Ramos (cell line): ENCODE data around the gene MRM1.

Source experiments
- in situ Hi-C: fragments of 300-500 bp; cut with MboI; formaldehyde crosslinking; loops from one replicate; pipeline ENCODE4 v1.14.3; 2022; ENCODE audit warnings: low sequenced_read_pairs; ENCODE audit not compliant: unreplicated experiment

Gene MRM1

DNA sequence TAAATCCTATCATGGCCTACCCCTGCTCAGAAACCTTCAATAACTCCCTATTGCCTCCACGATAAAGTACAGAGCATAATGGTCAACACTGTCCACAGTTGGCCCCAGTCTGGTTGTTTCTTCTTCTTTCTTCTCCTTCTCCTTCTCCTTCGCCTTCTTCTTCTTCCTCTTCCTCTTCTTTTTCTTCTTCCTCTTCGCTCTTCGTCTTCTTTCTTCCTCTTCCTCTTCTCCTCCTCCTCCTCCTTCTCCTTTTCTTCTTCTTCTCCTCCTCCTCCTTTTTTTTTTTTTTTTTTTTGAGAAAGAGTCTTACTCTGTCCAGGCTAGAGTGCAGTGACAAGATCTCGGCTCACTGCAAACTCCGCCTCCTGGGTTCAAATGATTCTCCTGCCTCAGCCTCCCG is 23.8 kb downstream of the MRM1 start:
- in situ Hi-C loops = loop anchor here (5.0 kb wide), 1 partner anchor 422 kb away; no protein-coding TSS in a partner anchor

DNA sequence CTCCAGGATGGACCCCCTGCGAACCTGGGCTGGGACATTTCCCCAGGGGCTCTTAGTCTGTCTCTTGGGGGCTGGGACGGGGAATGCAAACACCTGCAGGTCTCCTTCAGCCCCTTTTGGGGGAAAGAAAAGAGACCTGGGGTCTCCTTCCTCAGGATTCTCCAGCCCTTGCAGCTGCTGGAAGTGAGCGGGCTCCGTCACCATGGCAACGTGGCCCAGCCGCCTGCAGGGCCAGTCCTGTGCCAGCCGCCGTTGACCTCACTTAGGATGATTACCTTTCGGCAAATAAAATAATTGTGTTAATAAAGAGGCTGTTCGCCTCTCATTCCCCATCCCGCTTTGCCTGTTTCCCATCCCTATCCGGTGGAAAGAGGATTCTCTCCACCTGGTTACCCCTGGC is 25.7 kb downstream of the MRM1 start:
- in situ Hi-C loops = loop anchor here (5.0 kb wide), 1 partner anchor 420 kb away; no protein-coding TSS in a partner anchor

DNA sequence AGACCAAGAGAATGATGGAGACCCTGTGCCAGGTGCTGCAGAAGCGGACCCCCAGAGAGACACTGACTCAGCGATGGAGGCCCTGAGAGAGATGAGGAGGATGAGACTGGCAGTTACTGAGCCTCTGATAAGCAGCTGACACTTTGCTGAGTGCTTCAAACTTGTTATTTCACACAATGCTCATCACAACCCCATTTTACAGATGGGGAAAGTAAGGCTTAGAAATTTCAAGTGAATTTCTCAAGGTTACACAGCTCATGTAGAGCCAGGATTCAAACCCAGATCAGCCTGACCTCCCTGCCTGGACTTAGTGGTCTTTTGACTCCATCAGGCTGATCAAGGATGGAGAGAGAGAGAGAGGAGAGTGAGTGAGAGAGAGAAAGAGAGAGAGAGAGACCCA is 27.2 kb downstream of the MRM1 start:
- in situ Hi-C loops = loop anchor here (5.0 kb wide), 1 partner anchor 419 kb away; no protein-coding TSS in a partner anchor

DNA sequence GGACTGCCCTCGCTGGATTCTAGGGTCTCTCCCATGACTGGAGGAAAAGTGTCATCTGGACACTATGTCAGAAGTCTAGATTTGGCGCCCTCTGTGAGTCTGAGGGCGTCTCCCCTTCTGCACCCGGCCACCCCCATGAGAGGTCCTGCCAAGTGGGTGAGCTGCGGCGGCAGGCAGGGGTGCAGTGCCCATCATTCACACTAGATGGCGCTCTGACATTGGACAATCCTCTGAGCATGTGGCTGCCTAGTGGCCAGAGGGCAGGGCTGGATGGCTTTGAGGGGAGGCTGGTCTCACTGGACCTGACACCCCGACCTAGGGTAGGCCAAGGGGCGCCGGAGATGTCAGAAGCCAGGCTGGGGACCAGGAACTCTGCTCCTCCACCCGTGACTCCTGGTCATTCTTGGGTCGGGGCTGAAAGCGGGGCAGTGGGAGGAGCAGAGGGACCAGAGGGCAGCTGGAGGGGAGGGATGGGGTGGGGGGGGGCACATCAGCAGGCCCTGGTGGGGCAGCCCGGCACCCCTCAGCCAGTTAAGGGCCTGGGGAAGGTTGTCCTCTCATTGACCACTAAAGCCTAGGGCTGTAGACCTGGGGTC is 28.0 kb downstream of the MRM1 start:
- in situ Hi-C loops = loop anchor here (5.0 kb wide), 1 partner anchor 418 kb away; no protein-coding TSS in a partner anchor

DNA sequence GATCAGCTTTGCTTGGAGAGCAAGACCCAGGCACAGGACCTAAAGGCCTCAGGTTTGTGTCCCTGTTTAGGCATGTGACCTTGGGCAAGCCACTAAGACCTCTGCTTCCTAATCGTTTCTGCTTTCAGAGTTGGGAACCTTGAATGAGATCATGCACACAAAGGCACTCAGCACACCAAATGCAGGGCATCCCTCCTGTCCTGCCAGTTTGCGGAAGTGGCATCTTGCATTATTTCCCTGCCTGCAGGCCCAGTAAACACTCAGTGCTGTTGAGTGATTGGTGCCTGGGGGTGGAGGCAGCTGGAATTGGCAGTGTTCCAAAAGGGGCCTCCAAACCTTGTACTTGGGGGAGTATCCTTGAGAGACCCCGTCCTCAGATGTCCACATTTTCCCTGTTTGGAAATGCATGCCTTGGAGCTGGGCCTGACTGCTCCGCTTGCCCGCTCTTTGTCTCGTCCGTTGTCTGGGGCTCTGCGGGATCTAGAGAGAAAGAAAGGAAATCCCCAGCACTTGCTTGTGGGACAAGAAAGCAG is 28.7 kb downstream of the MRM1 start:
- in situ Hi-C loops = loop anchor here (5.0 kb wide), 1 partner anchor 417 kb away; no protein-coding TSS in a partner anchor

DNA sequence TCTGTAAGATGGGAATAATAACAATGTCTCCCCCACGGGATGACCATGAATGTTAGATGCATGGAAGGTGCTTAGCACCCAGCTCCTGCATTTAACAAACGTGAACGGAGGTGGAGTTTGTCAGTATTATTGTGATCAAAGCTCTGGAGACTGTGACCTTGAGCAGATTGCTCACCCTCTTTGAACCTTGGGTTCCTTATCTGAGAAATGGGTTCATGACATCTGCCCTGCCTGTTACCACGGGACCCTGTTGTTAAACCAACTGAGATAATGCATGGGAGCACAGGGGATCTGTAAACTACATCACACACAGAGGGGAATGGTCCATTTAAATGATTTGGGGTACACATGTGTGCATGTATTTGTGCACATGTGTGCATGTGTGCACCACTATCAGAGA is 29.6 kb downstream of the MRM1 start:
- in situ Hi-C loops = no loop called here

DNA sequence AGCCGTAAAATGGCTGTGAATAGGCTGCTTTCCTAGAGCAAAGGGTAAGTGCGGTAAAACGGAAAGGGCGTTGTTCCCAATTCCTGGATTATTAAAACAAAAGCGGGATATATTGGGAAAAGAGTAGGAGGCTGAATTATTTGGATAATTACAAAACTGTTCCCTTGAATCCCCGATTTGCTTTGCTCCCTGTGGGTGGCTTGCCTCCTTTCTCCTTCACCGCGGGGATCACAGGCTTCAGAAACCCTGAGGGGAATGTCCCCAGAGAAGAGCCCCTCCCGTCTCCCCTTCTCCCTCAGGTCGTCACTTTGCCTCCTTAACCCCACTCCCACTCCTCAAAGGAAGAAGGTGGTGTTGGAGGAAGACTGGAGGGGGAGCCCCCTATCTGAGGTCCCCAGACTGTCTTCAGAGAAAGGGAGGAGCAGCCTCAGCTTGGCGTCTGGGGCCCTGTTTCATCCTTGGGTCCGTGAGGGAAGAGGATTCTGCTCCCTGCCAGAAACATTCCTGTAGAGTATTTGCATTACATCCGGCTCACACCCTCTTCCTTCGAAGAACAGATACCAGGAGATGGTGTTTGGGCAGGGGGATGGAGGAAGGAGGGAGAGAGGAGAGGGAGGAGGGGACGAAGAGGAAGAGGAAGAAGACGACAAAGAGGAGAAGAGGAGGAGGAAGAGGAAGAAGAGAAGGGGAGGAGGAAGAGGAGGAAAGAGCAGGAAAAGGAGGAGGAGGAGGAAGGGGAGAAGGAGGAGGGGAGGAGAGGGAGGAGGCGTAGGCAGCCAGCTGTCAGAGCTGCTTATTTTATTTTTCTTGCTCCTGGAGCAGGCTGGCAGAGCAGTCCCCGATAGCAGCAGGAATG is 31.8 kb downstream of the MRM1 start:
- in situ Hi-C loops = no loop called here

DNA sequence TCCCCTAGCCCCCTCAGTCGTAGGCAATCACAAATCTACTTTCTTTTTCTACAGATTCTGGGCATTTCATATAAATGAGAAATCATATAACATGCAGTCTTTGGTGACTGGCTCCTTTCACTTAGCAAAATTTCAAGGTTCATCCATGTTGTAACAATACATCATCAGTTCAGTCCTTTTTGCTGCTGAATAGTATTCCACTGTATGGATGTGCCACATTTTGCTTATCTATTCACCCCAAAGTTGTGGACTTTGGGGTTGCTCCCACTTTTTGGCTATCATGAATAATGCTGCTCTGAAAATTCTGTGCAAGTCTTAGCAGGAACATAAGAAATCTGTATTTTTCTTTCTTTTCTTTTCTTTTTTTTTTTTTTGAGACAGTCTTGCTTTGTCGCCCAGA is 39.0 kb downstream of the MRM1 start:
- in situ Hi-C loops = no loop called here

DNA sequence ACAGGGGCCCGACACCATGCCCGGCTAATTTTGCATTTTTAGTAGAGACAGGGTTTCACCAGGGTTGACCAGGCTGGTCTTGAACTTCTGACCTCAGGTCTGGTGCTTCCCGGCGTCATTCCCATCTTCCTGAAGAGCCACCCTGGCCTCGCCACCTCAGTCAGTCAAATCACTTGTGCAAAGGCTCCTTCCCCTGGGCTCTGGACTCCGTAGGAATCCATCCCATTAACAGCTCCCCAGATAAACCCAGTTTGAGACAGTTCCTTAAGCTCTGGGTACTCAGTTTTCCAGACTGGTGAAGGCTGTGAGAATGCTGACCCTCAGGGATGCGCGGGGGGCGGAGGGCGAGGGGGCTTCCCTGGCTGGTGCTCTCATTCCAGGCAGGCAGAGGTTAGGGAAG is 39.5 kb downstream of the MRM1 start:
- in situ Hi-C loops = no loop called here

DNA sequence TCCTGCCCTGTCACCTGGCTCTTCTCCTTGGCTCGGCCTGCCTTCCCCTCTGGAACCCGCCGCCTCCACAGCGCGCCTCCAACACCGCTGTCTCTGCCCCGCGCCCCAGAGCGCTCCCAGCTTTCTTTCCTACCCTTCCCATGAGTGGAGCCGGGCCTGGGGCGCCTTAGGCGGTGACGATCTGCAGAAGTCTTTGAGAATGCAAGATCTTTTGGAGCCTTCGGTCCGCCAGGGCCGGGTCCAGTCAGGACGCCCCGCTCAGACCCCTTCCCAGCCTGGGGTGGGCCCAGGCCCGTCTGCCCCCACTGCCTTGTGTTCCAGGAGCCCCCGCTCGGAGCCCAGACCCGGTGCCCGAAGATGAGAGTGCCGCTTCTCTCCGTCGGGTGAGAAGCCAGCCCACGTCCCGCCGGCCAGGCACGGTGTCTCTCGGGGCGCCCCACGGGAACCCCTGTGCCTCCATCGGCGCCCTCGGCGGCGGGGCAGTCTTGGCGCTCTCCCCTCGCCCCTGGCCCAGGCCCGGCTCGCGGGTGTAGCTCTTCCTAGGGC is 40.0 kb downstream of the MRM1 start:
- in situ Hi-C loops = no loop called here

DNA sequence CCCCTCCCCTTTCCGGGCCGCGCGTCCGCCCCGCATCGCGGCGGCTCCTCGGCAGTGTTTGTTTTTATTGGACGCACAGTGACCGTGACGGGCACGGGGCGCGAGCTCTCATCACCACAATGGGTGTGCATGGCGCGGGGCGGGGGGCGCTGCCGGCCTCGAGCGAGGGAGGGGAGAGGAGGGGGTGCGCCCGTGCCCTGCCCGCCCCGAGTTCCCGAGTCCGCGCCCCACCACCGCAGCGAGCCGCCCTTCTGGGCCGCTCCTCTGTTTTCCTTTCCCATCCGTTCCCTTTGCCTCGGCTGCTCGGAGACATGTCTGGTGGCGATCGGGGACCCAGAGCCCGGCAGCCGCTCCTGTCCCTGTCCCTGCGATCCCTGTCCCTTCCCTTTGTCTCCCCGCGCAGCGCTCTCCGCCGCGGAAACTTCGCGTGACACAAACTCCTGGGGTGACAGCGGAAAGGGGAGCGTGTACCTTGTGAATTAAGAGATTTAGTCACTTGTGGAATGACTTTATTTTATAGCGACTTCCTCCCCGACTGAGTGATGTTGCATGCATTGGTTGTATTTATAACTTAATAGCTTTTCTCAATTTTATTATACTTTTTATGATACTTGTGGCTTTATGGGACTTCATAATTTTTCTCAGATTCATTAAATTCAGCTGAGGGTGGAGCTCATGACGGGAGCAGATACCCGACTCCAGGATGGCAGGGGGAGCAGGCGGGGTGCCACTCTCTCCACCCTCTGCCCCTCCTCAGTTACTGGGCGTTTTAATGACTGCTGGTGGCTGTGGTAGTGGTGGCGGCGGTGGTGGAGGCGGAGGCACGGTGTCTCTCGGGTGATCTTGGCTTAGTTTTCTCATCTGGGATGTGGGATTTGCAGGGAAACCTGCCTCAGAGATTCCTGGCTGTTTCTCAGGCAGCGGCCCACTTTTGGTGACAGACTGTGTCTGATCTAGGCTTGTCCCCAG is 40.8 kb downstream of the MRM1 start:
- in situ Hi-C loops = no loop called here

DNA sequence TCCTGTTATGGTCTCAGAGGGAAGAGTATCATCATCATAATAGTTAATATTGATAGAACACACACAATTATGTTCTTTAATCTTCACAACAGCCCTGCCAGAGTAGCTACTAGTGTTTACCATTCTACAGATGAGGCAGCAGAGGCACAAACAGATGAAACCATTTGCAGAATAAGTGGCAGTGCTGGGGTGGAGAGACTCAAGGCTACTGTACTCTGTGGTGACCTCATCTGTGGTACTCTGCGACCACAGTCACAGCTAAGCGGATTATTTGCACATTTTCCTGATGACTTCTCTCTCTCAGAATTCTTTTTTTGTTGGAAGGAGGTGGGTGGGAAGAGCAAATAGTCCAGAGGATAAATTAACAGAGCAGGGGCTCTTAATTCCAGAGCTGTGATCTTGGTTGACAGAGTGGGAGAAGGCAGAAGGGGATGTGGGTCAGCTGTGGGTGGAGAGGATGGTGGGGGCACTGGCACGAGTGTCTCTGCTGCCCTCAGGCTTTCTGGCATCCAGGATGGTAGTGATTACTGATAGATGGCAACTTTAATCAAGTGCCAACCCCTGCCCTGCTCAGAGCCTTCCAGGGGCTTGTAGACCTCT is 41.8 kb downstream of the MRM1 start:
- in situ Hi-C loops = no loop called here

DNA sequence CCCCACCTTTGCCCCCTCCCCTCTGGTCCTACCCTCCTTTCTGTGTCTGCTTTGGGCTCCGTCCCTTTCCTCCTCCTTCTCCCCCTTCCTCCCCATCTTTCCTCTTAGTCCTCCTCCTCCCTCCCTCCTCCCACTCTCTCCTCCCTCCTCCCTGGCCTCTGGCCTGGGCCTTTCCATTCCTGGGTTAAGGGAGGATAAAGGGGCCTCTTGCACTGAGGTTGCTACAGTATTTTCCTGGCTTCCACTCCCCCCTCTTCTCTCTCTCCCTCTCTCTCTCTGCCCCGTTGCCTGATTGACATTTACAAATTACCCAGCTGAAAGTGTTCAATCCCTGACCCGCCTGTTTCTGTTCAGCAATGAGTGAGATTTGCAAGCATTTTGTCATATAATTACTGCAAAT is 44.0 kb downstream of the MRM1 start:
- in situ Hi-C loops = no loop called here

DNA sequence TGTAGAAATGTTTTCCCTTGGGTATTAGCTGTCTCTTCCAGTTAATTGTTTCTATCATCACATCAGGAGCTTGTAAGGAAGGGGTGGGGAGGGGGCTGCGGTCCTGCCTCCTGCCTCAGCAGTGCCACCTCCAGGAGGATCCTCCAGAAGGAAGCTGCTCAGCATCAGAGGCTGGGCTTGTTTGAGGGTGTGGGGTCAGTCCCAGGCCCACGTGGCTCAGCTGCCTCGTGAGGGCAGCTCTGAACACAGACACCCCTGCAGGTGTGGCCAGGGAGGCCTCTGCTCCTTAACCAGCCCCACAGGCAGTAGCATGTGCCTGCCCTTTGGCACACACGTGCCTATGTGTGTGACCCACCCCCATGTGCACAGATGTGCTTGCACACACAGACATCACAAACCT is 46.3 kb downstream of the MRM1 start:
- in situ Hi-C loops = no loop called here

DNA sequence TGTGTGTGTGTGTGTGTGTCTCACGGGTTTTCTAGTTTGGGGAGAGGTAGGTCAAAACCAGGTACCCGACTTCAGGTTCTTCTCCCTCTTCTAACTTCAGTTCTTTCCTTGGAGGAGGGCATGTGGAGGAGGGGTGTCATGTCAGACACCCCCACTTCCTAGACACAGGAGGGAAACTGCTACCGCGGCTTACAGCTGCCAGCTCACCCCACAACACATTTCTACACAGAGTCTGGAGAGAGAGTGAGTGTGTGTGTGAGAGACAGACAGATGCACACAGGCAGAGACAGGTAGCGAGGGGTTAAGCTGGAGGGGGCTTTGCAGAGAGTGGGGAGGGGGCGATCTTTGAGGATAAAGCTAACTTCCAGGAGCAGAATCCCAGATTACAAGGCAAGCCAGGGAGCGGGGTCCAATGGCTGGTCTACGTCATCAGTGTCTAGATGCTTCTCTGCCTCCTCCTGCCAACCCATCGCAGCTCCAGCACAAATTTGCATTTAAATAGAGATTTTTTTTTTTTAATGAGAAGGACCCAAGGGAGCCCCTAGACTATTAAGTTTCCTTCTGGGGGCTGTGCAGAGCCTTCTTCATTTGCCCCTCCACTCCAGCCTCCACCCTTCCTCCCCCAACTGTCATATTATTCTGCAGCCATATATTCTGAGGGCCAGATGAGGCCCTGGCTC is 48.9 kb downstream of the MRM1 start:
- in situ Hi-C loops = no loop called here

DNA sequence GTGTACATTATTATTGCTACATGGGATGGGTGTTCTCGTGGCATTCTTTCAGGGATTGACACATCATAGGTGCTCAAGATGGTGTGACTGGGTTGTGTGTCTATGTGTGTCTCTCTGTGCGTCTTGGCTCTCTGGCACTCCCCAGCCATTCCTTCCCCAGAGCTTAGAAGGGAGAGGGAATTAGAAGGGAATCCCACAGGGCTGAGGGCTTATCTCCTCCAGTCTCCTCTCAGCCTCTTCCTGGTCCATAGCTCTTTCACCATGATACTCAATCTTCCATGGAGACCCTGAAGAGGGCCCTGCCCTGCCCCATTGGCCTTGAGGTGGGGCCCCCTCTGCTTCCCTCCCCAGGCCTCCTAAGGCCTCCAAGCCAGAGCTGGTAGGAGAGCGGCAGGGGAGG is 52.0 kb downstream of the MRM1 start:
- in situ Hi-C loops = no loop called here

DNA sequence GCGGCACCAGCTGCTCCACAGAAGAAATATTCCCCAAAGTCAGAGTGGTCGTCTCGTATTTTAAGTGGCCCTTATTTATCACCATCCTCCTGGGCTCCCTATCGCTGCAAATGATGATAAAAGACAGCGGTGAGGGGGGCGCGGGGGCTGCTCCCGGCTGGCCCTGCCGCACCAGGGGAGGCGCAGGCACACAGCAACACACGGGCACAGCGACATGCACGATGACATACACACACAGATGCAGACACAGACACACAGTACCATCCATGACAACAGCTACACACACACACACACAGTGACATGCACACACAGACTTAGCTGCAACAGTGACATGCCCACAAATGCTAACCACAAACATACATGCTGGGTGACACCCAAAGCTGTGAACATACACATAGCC is 52.5 kb downstream of the MRM1 start:
- in situ Hi-C loops = no loop called here

DNA sequence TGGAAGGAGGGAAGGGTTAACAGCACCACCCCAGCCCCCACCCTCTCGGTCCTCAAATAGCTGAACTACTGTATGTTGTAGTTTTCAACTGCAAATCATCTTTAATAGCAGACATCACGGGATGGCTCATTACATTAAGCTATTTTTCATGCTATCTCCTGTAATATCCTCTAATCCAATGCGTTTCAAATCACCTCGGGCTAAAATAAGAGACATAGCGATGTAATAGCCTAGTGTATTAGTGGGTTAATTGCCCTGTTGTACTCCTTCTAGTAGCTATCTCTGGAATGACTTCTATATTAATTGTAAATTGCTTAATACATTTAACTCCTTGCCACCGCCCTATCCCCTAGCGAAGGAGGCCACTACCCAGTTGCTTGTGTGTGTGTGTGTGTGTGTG is 54.3 kb downstream of the MRM1 start:
- in situ Hi-C loops = no loop called here

DNA sequence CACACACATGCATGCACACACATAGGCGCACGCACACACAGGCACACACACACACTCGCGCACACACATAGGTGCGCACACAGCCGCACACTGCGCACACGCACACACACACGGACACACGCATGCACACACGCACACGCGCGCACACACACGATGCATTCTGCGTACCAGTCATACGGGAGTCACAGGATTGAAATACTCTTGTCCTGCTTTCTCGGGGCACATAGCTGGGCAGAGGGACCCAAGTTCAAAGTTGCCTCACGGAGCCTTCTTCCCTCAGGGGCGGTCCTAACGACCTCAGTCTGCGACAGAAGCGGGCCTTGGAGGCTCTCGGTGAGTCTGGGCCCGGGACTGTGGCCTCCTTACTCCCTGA is 56.0 kb downstream of the MRM1 start:
- in situ Hi-C loops = no loop called here
